Activated CD8-positive, alpha-beta memory T cell treated with anti-CD3 and anti-CD28 coated beads for 4 hours (primary cell): ENCODE data around the gene RHBG.

ENCODE experiments used
- DNase-seq, 2 donors: peaks; one replicate each; pipeline ENCODE4 v3.0.0-alpha.2; 2020; ENCODE audit warnings: low read depth in 2 of 2

Gene RHBG

DNA sequence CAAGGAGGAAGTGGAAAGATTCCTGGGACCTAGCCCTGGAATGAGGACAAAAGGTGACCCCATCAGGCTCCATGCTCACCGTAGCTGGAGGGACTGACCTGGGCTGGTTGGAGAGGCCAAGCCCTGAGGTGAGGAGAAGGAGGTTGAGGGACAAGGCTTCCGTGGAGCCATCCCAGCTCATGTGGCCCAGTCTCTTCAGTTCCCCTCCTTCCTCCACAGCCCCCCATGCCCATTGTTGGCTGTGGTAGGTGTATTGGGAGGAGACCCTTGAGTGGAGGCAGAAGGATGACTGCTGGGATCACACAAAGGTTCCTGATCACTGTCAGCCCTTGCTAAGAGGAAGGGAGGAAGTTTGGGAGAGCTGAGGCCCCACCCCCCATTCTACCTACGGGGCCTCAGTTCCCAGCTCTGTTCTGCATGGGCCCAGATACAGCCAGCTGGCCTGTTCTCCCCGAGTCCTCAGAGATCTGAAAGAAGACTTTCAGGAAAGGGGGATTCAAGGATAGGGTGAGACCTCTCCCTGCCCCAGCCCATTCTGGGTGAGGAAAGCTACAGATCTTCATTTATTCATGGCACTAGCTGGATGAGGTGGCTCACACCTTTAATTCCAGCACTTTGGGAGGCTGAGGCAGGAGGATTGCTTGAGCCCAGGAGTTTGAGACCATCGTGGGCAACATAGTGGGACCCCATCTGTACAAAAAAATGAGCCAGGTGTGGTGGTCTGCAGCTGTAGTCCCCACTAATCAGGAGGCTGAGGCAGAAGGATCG lies 17.3 kb downstream of the RHBG start:
- no peak for DNase-seq

GRCh38 chr1:156386949-156387869 lies 18.2 kb downstream of the RHBG start:
- no peak for DNase-seq

DNA sequence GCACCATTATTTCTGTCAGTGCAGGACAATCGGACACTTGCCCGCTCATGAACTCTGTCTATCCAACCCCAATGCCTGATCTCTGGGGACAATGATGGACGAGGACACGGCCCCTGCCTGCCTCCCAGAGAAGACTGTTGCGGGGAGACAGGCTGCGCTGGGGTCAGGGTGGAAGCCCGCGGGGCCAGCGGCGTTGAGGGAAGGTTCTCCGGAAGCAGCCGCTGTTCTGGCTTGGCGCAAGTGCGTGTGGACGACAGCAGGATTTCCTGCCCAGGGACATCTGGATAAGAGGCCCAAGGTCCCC lies 18.8 kb downstream of the RHBG start:
- no peak for DNase-seq

DNA sequence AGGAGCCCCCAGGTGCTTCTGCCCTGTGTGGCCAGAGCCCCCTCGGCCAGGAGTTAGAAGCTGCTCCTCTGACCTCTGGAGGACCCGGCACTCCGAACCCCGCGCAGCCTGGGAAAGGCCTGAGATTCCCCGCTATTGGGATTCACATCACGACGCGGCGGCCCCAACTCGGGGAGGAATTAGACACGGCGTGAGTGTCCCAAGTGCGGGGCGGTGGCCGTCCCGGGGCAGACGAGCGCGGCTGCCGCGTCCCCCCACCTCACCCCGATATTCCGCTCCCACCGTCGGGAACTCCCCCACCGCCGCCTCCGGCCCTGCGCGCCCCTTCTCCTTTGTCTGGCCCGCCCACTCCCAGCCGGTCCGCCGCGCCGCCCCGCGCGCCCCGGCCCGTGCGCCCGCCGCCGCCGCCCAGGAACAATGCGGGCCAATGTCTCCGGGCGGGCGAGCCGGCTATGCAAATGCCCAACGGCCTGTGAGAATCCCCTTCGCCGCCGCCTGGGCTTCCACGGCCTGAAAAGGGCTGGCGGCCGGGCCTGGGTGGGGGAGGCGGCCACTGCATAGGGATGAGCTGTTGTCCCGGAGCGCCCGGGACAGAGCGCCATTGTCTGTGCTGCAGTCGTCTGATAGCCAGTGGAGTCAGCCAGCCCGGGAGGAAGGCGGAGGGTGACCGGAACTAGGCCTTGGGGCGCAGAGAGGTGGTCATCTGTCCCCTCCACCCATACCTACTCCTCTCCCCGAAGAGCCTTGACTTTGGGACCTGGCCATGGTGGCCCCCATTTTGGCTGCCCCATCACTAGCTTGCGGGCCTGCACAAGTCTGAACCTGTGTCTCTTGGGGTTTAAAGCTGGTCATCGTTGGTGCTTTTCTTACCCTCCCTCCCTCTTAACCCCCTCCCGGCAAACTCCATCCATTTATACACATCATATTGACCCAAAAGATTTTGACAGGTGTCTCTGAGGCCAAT lies 19.4 kb downstream of the RHBG start:
- DNase-seq = no peak

- DNase-seq = no peak
Measured at GRCh38 chr1:156389311-156389710, 20.3 kb downstream of the RHBG start.

GRCh38 chr1:156390469-156391365 lies 21.7 kb downstream of the RHBG start:
- no peak for DNase-seq

- no peak for DNase-seq
Measured at GRCh38 chr1:156391366-156391677, 22.3 kb downstream of the RHBG start.

GRCh38 chr1:156391701-156392100 lies 22.7 kb downstream of the RHBG start:
- DNase-seq = no peak

GRCh38 chr1:156392452-156392853 lies 23.4 kb downstream of the RHBG start:
- no peak for DNase-seq

GRCh38 chr1:156393095-156393494 lies 24.1 kb downstream of the RHBG start:
- DNase-seq = no peak

- DNase-seq = no peak
Measured at GRCh38 chr1:156394082-156394481, 25.1 kb downstream of the RHBG start.

DNA sequence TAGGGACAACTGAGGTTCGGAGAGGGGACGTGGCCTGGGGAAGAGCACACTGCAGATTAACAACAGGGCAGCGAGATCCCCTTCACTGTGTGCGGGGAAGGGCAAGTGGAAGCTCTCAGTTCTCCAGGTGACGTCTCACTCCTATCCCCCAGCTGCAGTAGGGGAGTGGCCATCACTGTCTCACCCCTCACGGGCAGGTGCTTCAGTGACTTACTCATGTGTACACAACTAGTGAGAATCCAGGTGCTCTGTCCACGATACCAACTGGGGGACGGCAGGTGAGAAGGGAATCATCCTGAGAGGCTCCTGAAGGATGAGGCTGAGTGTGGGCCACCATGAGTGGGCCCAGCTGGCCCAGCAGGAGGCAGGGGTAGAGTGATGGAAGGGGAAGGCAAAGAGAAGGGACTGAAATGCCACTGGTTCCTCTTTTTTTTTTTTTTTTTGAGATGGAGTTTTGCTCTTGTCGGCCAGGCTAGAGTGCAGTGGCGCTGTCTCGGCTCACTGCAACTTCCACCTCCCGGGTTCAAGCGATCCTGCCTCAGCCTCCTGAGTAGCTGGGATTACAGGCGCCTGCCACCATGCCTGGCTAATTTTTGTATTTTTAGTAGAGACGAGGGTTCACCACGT lies 25.9 kb downstream of the RHBG start:
- DNase-seq = no peak

DNA sequence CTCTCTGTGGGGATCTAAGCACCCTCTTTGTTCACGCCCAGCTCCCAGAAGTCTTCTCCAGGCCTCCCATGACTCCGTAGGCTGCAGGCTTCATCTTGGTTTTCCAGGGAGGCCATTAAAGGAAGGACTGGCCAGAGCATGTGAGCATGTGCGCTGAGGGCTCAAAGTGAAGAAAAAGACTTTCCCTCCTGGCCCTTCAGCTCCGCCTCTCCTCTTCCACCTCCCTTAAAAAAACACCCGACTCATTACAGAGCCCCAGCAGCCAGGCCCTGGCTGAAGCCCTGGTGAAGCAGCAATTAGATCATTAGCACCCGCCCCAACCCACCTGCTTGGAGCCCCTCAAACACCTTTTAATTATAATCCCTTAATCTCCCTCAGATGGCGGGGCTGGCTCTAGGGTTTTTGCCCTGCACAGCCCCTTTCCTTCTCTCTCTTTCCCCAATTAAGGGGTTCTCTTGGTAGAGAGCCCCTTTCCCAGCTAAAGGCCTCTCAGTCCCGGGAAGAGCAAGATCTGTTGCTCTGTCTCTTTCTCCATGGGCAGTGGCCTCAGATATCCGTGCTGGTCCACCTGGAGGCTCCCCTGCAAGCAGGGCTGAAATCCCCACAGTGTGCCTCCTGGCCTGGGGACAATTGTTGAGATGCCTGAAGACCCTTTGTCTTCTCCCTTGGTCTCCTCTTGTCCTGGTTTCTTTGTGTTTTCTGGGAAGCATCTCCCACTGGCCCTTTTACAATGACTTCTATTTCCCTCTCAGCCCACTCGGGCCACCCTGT lies 30.5 kb downstream of the RHBG start:
- no peak for DNase-seq

DNA sequence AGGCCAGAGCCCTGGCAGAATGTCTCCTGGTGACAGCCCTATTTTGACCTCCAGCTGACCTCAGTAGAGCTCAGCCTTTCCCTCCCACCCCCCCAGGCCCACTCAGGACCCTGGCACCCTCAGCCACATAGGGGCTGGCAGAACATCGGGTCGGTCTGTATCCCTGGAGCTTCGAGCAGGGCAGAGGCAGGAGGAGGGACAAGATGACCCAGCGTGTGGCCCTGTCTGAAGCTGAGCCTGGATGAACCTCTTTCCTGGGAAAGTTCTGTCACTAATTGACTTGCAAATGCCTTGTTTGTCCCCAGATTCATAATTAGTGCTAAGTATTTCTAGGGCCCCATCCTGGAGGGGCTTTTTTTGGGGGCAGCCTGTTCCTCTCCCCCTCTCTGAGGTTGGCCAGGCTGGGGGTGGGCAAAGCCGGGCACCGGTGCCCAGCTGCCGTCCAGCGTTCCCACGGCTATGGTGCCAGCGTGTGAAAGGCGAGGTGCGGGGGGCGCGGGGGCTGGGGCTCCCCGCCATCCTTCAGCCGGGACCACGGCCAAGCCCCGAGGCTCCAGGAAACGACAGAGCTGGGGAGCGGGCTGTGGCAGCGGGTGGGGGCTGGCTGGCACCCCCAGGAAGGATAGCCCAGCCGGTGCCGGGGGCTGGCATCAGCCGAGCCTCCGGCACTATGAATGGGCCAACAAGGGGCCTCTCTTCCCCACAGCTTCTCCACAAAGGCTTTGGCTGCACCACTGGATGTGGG lies 31.4 kb downstream of the RHBG start:
- DNase-seq = no peak

GRCh38 chr1:156401041-156401574 lies 32.1 kb downstream of the RHBG start:
- no peak for DNase-seq

GRCh38 chr1:156401681-156402081 lies 32.7 kb downstream of the RHBG start:
- DNase-seq = no peak

DNA sequence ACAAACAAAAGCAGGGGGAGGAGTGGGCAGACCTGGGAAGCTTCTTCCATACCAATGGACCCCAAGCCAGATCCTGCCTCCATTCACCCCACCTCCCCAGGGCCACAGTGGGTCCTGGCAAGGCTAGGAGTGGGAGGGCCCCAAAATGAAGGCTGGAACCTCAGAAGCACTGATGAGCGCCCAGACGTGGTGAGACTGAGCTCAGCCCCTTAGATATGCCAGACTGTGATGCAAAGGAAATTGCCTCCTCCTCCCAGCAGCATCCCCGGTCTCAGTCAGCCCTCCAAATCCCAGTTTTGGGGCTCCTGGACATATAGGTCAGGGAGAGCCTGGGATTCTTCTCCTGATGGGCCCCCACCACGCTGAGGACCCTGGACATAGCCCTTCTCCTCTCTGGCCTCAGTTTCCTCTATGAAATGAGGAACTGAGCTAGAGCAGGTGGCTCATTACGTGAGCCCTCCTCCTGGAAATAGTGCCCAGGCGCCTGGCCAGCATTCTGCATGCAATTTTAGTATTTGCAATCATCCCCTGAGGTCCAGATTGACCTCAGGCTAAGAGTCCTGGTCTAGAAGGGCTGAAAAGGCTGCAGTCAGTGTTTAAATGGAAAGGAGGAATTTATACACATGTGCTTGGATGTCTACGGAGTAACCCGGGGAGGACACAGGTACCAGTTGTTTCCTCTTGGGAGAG lies 33.5 kb downstream of the RHBG start:
- DNase-seq = no peak

- DNase-seq = no peak
Measured at GRCh38 chr1:156405670-156406069, 36.7 kb downstream of the RHBG start.
